CMK (cell line): ENCODE results near the gene PCDHA4.
"Not testable (repeated sequence)": the region's sequence is repeated elsewhere in the genome, so short reads cannot be mapped to it uniquely, and the experiment has no call there.

Experiments
- DNase-seq: peaks from one replicate; pipeline ENCODE4 v3.0.0-alpha.2; 2010; ENCODE audit warnings: low read depth

Gene PCDHA4

DNA sequence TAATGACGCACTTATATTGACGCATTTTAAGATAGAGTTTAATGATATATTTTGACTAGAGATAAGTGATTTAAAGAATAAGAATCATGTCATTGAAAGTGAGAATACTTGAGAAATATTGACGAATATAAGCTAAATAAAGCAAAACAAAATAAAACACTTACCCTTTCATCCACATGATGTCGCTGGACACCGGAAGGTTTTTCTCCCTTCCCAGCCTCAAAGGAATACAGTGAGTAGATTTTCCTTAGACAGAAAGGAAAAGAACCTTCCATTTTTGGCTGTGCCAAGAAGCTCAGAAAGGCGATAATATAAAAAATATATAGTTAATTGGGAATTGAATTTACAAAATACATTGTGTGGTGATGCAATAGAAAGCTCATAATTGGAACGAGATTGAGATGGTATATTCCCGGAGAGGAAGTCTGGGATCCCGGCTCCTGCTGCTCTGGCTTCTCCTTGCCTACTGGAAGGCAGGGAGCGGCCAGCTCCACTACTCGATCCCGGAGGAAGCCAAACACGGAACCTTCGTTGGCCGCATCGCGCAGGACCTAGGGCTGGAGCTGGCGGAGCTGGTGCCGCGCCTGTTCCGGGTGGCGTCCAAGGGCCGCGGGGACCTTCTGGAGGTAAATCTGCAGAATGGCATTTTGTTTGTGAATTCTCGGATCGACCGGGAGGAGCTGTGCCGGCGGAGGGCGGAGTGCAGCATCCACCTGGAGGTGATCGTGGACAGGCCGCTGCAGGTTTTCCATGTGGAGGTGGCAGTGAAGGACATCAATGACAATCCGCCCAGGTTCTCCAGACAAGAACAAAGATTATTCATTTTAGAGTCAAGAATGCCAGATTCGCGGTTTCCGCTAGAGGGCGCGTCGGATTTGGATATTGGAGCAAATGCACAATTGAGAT lies 14.8 kb downstream of the PCDHA4 start, which contains the start of gene PCDHA5:
Gene PCDHA5, plus strand, starts transcription at position 239 of the 906 bp plus-strand sequence.
- DNase-seq = no peak

DNA sequence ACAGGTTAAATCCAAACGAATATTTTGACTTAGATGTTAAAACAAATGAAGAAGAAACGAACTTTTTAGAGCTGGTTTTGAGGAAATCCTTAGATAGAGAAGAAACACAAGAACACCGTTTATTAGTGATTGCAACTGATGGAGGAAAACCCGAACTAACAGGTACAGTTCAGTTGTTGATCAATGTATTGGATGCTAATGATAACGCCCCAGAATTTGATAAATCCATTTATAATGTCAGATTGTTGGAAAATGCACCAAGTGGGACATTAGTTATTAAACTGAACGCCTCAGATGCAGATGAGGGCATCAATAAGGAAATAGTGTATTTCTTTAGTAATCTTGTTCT lies 15.4 kb downstream of the PCDHA4 start:
- no peak for DNase-seq

- not testable (repeated sequence) for DNase-seq
These were observed 16.1 kb downstream of the PCDHA4 start for GRCh38 chr5:140822969-140823368.

DNA sequence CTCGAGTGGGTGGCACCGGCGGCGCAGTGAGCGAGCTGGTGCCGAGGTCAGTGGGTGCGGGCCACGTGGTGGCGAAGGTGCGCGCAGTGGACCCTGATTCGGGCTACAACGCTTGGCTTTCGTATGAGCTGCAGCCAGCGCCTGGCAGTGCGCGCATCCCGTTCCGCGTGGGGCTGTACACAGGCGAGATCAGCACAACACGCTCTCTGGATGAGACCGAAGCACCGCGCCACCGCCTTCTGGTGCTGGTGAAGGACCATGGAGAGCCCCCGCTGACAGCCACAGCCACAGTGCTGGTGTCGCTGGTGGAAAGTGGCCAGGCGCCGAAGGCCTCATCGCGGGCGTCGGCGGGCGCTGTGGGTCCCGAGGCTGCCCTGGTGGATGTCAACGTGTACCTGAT lies 16.6 kb downstream of the PCDHA4 start:
- DNase-seq = no peak

GRCh38 chr5:140827704-140828361 lies 21.0 kb downstream of the PCDHA4 start, which contains the start of gene PCDHA6:
Gene PCDHA6, plus strand, starts transcription at chr5:140827960. Its CDS starts 132 bp downstream, at chr5:140828092.
- no peak for DNase-seq

DNA sequence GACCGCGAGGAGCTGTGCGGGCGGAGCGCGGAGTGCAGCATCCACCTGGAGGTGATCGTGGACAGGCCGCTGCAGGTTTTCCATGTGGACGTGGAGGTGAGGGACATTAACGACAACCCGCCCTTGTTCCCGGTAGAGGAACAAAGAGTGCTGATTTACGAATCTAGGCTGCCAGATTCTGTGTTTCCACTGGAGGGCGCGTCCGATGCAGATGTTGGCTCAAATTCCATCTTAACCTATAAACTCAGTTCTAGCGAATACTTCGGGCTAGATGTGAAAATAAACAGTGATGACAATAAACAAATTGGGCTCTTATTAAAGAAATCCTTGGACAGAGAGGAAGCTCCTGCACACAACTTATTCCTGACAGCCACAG lies 21.5 kb downstream of the PCDHA4 start:
- DNase-seq = no peak

DNA sequence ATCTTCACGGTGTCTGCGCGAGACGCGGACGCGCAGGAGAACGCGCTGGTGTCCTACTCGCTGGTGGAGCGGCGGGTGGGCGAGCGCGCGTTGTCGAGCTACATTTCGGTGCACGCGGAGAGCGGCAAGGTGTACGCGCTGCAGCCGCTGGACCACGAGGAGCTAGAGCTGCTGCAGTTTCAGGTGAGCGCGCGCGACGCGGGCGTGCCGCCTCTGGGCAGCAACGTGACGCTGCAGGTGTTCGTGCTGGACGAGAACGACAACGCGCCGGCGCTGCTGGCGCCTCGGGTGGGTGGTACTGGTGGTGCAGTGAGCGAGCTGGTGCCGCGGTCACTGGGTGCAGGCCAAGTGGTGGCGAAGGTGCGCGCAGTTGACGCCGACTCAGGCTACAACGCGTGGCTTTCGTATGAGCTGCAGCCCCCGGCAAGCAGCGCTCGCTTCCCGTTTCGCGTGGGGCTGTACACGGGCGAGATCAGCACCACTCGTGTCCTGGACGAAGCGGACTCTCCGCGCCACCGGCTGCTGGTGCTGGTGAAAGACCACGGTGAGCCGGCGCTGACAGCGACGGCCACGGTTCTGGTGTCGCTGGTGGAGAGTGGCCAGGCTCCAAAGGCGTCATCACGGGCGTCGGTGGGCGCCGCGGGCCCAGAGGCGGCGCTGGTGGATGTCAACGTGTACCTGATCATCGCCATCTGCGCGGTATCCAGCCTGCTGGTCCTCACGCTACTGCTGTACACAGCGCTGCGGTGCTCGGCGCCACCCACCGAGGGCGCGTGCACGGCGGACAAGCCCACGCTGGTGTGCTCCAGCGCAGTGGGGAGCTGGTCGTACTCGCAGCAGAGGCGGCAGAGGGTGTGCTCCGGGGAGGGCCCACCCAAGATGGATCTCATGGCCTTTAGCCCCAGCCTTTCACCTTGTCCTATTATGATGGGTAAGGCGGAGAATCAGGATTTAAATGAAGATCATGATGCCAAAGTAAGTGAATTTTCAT lies 22.9 kb downstream of the PCDHA4 start:
- not testable (repeated sequence) for DNase-seq

- no peak for DNase-seq
These were observed 27.1 kb downstream of the PCDHA4 start, which contains the start of gene PCDHA7 for GRCh38 chr5:140833993-140834392. Gene PCDHA7, plus strand, starts transcription at chr5:140834269. Its CDS starts 115 bp downstream, at chr5:140834384.

DNA sequence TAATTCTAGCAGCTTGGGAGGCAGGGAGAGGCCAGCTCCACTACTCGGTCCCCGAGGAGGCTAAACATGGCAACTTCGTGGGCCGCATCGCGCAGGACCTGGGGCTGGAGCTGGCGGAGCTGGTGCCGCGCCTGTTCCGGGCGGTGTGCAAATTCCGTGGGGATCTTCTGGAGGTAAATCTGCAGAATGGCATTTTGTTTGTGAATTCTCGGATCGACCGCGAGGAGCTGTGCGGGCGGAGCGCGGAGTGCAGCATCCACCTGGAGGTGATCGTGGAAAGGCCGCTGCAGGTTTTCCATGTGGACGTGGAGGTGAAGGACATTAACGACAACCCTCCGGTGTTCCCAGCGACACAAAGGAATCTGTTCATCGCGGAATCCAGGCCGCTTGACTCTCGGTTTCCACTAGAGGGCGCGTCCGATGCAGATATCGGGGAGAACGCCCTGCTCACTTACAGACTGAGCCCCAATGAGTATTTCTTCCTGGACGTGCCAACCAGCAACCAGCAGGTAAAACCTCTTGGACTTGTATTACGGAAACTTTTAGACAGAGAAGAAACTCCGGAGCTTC lies 27.7 kb downstream of the PCDHA4 start:
- DNase-seq = not testable (repeated sequence)

- no peak for DNase-seq
These were observed 29.0 kb downstream of the PCDHA4 start for GRCh38 chr5:140835622-140836510.

DNA sequence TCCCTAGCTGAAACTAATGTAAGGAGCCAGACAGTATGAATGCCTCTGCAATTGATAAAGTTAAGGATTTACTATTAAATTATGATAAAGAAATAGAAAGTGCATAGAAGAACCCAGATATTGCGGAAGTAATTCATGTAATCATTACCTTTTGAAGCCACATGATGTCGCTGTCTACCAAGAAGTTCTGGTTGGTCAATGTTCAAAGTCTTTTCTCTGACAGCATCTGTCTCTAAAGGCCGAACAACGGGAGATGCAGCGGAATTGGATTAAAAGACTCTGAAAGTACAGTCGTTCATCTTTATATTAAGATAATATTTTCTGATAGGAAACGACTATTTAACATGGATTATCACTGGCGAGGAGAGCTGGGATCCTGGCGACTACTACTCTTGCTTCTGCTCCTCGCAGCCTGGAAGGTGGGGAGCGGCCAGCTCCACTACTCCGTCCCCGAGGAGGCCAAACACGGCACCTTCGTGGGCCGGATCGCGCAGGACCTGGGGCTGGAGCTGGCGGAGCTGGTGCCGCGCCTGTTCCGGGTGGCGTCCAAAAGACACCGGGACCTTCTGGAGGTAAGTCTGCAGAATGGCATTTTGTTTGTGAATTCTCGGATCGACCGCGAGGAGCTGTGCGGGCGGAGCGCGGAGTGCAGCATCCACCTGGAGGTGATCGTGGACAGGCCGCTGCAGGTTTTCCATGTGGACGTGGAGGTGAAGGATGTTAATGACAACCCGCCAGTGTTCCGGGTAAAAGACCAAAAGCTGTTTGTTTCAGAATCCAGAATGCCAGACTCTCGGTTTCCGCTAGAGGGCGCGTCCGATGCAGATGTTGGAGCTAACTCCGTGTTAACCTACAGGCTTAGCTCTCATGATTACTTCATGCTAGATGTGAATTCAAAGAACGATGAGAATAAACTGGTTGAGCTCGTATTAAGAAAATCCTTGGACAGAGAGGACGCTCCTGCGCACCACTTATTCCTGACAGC lies 34.4 kb downstream of the PCDHA4 start, which contains the start of gene PCDHA8:
Gene PCDHA8, plus strand, starts transcription at position 210 of the 985 bp plus-strand sequence. Its CDS starts 135 bp downstream, at position 345.
- no peak for DNase-seq

GRCh38 chr5:140842798-140843733 lies 36.2 kb downstream of the PCDHA4 start:
- no peak for DNase-seq

GRCh38 chr5:140848139-140849102 lies 41.6 kb downstream of the PCDHA4 start, which contains the start of gene PCDHA9:
Gene PCDHA9, plus strand, starts transcription at chr5:140848382. Its CDS starts 114 bp downstream, at chr5:140848496.
- DNase-seq = not testable (repeated sequence)

DNA sequence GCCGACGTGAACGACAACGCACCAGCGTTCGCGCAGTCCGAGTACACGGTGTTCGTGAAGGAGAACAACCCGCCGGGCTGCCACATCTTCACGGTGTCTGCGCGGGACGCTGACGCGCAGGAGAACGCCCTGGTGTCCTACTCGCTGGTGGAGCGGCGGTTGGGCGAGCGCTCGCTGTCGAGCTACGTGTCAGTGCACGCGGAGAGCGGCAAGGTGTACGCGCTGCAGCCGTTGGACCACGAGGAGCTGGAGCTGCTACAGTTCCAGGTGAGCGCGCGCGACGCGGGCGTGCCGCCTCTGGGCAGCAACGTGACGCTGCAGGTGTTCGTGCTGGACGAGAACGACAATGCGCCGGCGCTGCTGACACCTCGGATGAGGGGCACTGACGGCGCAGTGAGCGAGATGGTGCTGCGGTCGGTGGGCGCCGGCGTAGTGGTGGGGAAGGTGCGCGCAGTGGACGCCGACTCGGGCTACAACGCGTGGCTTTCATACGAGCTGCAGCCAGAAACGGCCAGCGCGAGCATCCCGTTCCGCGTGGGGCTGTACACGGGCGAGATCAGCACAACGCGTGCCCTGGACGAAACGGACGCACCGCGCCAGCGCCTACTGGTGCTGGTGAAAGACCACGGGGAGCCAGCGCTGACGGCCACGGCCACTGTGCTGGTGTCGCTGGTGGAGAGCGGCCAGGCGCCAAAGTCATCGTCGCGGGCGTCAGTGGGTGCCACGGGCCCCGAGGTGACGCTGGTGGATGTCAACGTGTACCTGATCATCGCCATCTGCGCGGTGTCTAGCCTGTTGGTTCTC lies 43.2 kb downstream of the PCDHA4 start:
- DNase-seq = not testable (repeated sequence)

- no peak for DNase-seq
These were observed 49.2 kb downstream of the PCDHA4 start, which contains the start of gene PCDHA10 for GRCh38 chr5:140855772-140856674. Gene PCDHA10, plus strand, starts transcription at chr5:140855897. Its CDS starts 152 bp downstream, at chr5:140856049.
